GM21576 (cell line): ENCODE results near the gene CCDC192.

Source experiments
- ATAC-seq: cut with Tn5 transposase; IDR thresholded peaks from one replicate; pipeline ENCODE4 v1.9.1; 2021; ENCODE audit warnings: mild to moderate bottlenecking, moderate library complexity; ENCODE audit not compliant: unreplicated experiment

CCDC192 gene

DNA sequence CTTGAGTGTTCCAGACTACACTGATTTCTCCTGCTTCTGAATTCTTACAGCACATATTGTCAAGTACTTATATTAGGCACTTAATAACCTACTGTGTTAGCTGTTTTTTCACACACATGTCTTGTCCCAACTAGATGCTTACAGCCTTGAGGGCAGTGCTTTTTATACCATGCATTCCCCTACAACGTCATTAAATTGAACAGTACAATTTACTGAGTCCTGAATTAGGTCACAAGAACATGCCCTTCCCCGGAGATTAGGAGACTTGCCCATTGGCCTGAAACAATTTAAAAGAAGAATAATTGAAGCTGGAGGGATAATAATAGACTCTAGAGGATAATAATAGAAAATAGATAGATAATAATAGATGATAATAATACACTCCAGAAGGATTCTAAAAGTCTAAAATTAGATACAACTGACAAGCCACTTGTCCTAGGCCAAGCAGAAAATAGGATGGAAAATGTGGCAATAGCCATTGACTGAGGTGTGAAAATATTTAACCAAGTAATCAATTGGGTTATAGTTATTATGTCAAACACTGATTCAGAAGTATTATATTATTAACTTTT, 267.7 kb downstream of the CCDC192 start:
- ATAC-seq = no peak

DNA sequence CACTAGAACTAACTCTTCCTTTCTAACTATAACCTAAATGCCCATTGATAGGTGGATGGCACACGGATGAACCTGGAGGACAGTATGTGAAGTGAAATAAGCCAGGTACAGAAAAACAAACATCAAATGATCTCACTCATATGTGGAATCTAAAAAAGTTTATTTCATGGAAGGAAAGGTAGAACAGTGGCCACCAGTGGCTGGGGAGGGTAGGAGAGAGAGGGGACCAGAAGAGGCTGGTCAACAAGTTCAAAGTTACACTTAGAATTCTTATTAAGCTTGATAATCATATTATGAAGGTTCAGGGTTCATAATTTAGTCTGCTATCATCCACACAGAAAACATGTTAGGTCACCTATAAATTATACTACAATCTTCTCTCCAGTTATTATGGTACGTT, 272.8 kb downstream of the CCDC192 start:
- no peak for ATAC-seq

DNA sequence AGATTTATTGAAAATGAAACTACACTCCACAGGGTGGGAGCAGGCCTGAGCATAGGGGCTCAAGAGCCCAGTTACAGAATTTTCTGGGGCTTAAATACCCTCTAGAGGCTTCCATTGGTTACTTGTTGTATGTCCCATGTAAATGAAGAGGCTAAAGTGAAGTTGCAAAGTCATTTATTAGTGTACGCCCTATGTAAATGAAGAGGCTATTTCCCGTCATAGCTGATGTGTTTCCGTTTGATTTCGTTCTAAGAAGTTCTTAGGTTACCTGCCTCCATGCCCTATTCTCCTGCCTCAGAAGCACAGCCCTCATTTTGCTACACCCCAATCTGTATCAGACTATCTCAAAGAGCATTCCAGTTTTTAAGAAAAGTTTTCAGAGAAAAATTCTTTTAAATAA, 273.3 kb downstream of the CCDC192 start:
- ATAC-seq = no peak

DNA sequence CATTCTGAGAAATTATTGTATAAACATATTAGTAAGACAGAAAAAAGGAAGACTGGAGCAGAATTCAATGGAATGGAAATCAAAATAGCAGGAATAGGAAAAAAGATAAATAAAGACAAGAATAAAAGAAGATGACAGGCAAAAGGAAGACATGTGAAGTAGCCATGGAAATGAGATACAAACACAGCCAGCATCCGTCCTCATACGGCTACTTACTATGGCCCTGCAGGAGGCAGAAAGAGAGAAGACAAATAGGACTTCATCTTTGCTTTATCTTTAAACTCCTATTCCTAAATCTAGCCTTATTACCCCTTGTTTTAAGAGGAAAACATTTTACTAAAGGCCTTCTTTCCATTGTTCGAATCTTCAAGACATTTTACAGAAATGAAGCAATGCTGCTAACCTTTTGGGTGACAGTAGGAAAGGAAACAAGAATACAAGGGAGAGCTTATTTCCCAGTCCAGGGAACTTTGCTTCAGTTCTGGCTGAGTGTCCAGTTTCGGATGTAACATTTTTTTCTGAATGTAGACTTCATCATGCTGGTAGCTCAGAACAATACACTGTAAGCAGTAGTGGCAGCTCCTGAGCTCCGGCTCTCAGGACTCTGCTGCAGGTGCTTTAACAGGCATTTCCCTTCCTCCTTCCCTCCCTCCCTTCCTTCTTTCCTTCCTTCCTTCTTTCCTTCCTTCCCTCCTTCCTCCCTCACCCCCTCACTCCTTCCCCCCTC, 274.0 kb downstream of the CCDC192 start:
- no peak for ATAC-seq

DNA sequence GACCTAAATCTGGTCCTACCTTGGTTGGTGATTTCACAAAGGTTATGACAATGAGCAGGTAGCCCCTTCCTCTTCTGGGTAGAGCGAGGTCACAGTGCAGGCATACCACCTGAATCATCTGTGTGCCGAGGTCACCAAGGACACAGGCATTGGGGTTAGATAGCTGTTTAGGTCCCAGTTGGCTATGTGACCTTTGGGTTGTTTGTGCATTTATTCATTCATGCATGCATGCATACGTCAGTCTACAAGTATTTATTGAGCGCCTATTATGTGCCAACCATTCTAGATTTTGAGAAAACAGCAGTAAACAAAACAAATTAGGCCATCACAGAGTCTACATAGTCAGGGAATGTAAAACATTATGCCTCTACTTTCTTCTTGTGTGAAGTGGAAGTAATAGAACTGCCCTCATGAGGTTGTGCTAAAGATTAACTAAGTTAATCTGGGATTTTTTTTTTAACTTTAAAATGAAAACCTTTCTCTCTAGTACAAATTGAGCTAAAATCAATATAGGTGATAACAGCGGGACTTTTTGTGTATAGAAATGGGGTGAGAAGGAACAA, 275.6 kb downstream of the CCDC192 start:
- ATAC-seq = no peak

DNA sequence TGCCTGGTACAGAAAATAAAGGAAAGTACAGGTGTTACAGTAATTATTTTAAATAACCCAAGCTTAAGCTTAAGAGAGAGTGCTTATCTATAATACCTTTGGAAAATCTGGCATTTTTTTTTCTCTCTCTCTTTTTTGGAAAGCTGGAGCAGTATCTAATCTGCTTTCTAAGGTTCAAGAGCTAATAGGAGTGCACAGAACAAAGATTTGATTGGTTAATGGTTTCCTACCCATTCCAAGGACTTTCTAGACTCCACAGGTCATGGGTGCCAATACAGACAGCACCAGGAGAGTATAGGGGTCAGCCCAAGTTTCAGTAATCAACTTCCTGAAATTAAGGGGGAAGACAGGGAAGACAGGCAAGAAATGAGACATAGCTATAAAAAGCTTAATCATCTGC, 276.3 kb downstream of the CCDC192 start:
- no peak for ATAC-seq

DNA sequence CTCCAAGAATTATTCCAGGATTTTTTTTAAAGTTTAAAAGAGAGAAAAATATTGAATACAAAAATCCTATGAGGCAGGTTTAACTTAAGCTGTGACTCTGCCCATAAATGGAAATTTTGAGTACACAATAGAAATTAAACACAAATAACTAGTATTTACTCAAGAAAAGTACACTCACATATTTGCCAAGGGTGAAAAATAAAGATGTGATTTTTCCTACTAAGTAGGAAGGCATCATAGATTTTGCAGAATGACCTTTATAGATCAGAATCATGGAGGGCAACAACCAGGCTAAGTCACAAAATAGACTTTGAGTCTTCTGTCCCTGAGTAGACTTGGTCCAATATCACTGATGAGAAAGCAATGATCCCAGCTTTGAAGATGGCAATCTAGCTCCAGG, 277.7 kb downstream of the CCDC192 start:
- ATAC-seq = no peak

DNA sequence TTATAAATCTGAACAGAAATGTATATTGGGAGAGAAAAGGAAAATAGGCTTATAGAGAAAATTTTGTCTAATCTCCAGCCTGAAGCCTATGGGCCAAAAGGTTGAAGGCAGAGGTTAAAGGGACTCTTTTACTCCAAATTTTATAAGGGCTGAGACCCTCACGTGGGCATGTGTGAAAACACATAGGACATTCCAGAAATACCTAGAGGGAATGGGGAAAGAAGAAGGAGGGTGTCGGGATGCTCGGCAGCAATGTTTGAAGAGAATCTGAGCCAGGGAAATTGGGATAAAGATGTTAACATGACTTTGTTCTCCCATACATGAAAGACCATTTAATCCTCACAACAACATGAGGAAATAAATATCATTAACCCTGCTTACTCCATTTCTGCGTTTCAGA, 278.3 kb downstream of the CCDC192 start:
- no peak for ATAC-seq

DNA sequence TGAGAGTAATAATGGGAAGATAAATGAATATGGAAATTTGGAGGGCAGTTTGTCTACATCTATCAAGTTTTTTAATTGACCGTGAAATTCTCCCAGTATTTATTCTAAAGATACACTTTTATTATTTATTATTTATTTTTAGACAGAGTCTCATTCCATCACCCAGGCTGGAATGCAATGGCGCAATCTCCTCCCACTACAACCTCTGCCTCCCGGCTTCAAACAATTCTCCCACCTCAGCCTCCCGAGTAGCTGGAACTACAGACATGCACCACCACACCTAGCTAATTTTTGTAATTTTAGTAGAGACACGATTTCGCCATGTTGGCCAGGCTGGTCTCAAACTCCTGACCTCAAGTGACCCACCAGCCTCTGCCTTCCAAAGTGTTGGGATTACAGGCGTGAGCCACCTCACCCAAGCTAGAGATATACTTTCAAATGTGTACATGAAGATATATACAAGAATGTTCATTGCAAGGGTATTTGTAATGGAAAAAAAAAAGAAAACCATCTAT, 282.7 kb downstream of the CCDC192 start:
- no peak for ATAC-seq

DNA sequence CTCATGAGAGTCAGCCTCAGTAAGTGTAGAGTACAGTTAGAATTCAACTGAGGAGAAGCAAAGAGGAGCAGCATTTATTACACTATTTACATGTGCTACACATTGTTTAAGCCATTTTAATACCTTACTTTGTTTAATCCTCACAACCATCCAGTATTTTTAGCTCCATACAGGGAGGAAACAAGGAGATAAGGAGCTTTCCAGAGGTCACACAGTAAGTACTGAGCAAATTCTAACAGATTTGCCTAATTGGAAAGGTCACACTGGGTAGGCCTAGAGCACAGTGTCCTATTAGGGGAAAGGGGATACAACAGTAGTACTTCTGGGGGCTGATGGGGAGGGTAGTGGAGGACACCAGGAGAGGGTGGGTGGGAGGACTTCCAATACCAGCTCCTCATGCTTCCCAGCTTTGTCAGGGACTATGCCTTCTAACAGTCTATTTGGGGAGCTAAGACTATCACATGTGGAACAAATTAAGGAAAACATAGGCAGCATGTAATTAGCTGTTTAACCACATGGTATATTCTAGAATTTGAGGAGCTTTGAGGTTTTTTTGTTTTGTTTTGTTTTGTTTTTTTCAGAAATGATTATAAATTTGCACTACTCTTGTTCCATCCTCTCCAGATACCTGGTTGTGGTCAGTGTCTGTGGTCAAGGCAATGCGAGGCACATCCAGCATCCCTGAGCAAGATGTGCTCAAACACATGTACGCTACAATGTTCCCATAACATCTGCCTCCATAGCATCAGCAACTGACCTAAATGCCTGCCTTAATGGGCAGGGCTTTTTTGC, 284.4 kb downstream of the CCDC192 start:
- no peak for ATAC-seq

DNA sequence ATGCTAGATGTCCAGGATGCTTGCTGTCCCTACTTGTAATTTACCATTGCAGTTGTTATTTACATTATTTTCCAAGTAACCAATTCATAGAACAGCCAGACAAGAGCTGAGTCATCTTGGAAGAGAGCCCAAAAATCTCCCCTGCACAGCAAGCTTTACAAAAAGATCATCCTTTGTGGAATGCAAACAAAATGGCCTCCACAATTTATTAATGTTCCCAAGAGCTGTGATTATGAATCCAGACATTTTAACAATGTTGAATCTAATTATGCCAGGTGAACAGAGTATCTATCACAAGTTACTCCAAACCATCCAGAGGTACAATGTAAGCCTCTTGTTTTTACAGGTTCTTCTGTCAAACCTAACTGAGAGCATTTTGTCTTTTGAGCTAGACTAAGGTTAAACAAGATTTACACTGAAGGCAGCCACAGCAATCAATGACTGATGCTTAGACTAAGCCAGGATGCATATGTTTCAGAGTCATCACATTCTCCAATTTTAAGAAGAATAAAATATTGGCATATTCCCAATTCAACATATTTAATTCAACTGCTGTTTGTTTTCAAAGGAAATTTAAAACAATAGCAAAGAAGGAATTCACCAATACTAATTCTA, 285.1 kb downstream of the CCDC192 start:
- no peak for ATAC-seq
